MM.1S (cell line): ENCODE data around the gene HVCN1.

Experiments
- DNase-seq: peaks from one replicate; pipeline ENCODE4 v3.0.0-alpha.2; 2015
- H2AFZ ChIP-seq: fragments of 300-600 bp; sonication (generic); 2 replicates; pipeline ENCODE4 v1.6.0; 2016; ENCODE audit warnings: antibody characterized with exemption, low read length
- H3F3A ChIP-seq: fragments of 300-600 bp; sonication (generic); 2 replicates; pipeline ENCODE4 v1.6.1; 2016; ENCODE audit warnings: mild to moderate bottlenecking, antibody characterized with exemption, low read length, moderate library complexity, mixed read lengths; ENCODE audit not compliant: insufficient read depth
- H3K27ac ChIP-seq: fragments of 300-600 bp; sonication (generic); 2 replicates; pipeline ENCODE4 v1.5.1; 2016; ENCODE audit warnings: mild to moderate bottlenecking, low read length
- H3K27me3 ChIP-seq: fragments of 300-600 bp; sonication (generic); replicated peaks from 2 replicates; pipeline ENCODE4 v1.6.0; 2016; ENCODE audit warnings: low read length; ENCODE audit not compliant: insufficient read depth
- H3K36me3 ChIP-seq: fragments of 300-600 bp; sonication (generic); replicated peaks from 2 replicates; pipeline ENCODE4 v1.6.1; 2016; ENCODE audit warnings: mild to moderate bottlenecking, low read length, mixed read lengths; ENCODE audit not compliant: insufficient read depth
- H3K4me1 ChIP-seq: fragments of 300-600 bp; sonication (generic); 2 replicates; pipeline ENCODE4 v1.6.1; 2016; ENCODE audit warnings: low read length, mixed read lengths
- H3K4me2 ChIP-seq: fragments of 300-600 bp; sonication (generic); 2 replicates; pipeline ENCODE4 v1.6.0; 2016; ENCODE audit warnings: low read depth, low read length
- H3K4me3 ChIP-seq: fragments of 300-600 bp; sonication (generic); 2 replicates; pipeline ENCODE4 v1.5.1; 2016; ENCODE audit warnings: low read length, mixed read lengths
- H3K79me2 ChIP-seq: fragments of 300-600 bp; sonication (generic); 2 replicates; pipeline ENCODE4 v1.6.1; 2016; ENCODE audit warnings: mixed run types, low read length, mixed read lengths
- H3K9ac ChIP-seq: fragments of 300-600 bp; sonication (generic); 2 replicates; pipeline ENCODE4 v1.6.1; 2016; ENCODE audit warnings: low read length, mixed read lengths
- H3K9me2 ChIP-seq: fragments of 300-600 bp; sonication (generic); replicated peaks from 2 replicates; pipeline ENCODE4 v1.6.1; 2016; ENCODE audit warnings: mild to moderate bottlenecking, low read length, mixed read lengths; ENCODE audit not compliant: insufficient read depth
- H3K9me3 ChIP-seq: fragments of 300-600 bp; sonication (generic); replicated peaks from 2 replicates; pipeline ENCODE4 v1.6.1; 2016; ENCODE audit warnings: mild to moderate bottlenecking, low read length, mixed read lengths; ENCODE audit not compliant: insufficient read depth
- H4K20me1 ChIP-seq: fragments of 300-600 bp; sonication (generic); 2 replicates; pipeline ENCODE4 v1.6.1; 2016; ENCODE audit warnings: mild to moderate bottlenecking, low read length, moderate library complexity, mixed read lengths; ENCODE audit not compliant: insufficient read depth
- CTCF ChIP-seq: fragments of 300-600 bp; sonication (generic); IDR thresholded peaks from 2 replicates; pipeline ENCODE4 v1.5.1; 2016; ENCODE audit warnings: antibody characterized with exemption, low read length, mixed read lengths
- EZH2 ChIP-seq: fragments of 300-600 bp; sonication (generic); optimal IDR thresholded peaks from 2 replicates; pipeline ENCODE3; 2017; ENCODE audit warnings: low read depth, mild to moderate bottlenecking, antibody characterized with exemption, low read length, mixed read lengths
- EZH2phosphoT487 ChIP-seq: fragments of 300-600 bp; sonication (generic); IDR thresholded peaks from 2 replicates; pipeline ENCODE4 v1.6.1; 2018; ENCODE audit warnings: antibody characterized with exemption, low read length

The HVCN1 gene

GRCh38 chr12:110718222-110718908 is 29.4 kb upstream of the HVCN1 start:
- peaks cover 6% of the 10 kb centered on the region for H3K36me3 ChIP-seq
- H3K4me2 ChIP-seq, result no peak overlapping the region
- H3K27me3 ChIP-seq, result no peaks in the 10 kb centered on the region
- TF ChIP-seq EZH2 (no peak), EZH2phosphoT487 (no peak)
- H3K79me2 ChIP-seq, result peaks cover 10% of the 10 kb centered on the region
- H3K9me2 ChIP-seq, result no peaks in the 10 kb centered on the region
- no peak for DNase-seq
- H3K9ac ChIP-seq, result no peak overlapping the region
- H4K20me1 ChIP-seq, result no peaks in the 10 kb centered on the region
- H3K4me1 ChIP-seq, result no peaks in the 10 kb centered on the region
- H2AFZ ChIP-seq, result no peak overlapping the region
- H3K4me3 ChIP-seq, result no peak overlapping the region
- no peaks in the 10 kb centered on the region for H3K9me3 ChIP-seq
- H3K27ac ChIP-seq, result no peak overlapping the region
- H3F3A ChIP-seq, result no peaks in the 10 kb centered on the region

GRCh38 chr12:110717037-110717436 is 28.1 kb upstream of the HVCN1 start:
- Histone ChIP-seq H3K27ac (no peak overlapping the region), H3K9me2 (no peaks in the 10 kb centered on the region), H3K4me3 (no peak overlapping the region), H3K9ac (no peak overlapping the region), H3K36me3 (peaks cover 6% of the 10 kb centered on the region), H2AFZ (no peak overlapping the region), H3K79me2 (peaks cover 7% of the 10 kb centered on the region), H3K27me3 (no peaks in the 10 kb centered on the region), H4K20me1 (no peaks in the 10 kb centered on the region), H3K9me3 (no peaks in the 10 kb centered on the region), H3K4me1 (no peaks in the 10 kb centered on the region), H3F3A (no peaks in the 10 kb centered on the region), H3K4me2 (no peak overlapping the region)
- no peak for DNase-seq
- TF ChIP-seq EZH2phosphoT487, result no peak

GRCh38 chr12:110708917-110709316 is 20.0 kb upstream of the HVCN1 start:
- Histone ChIP-seq H3K36me3 (no peaks in the 10 kb centered on the region), H2AFZ (no peak overlapping the region), H3K79me2 (no peaks in the 10 kb centered on the region), H3F3A (no peaks in the 10 kb centered on the region), H3K9ac (no peak overlapping the region), H3K9me2 (no peaks in the 10 kb centered on the region), H3K9me3 (no peaks in the 10 kb centered on the region), H3K27ac (no peak overlapping the region), H4K20me1 (no peaks in the 10 kb centered on the region), H3K4me3 (no peak overlapping the region), H3K4me1 (no peaks in the 10 kb centered on the region), H3K27me3 (no peaks in the 10 kb centered on the region), H3K4me2 (no peak overlapping the region)
- no peak for TF ChIP-seq EZH2
- TF ChIP-seq CTCF, result no peak
- TF ChIP-seq EZH2phosphoT487, result no peak
- DNase-seq, result no peak

- Histone ChIP-seq H4K20me1 (no peaks in the 10 kb centered on the region), H3K27ac (no peak overlapping the region), H3F3A (no peaks in the 10 kb centered on the region), H3K36me3 (no peaks in the 10 kb centered on the region), H3K4me1 (no peaks in the 10 kb centered on the region), H2AFZ (no peak overlapping the region), H3K9me3 (no peaks in the 10 kb centered on the region), H3K4me3 (no peak overlapping the region), H3K27me3 (no peaks in the 10 kb centered on the region), H3K9me2 (no peaks in the 10 kb centered on the region), H3K9ac (no peak overlapping the region), H3K79me2 (no peaks in the 10 kb centered on the region), H3K4me2 (no peak overlapping the region)
- TF ChIP-seq EZH2 (no peak), CTCF (no peak), EZH2phosphoT487 (no peak)
- DNase-seq, result no peak
Observed at GRCh38 chr12:110705309-110705708, 16.4 kb upstream of the HVCN1 start.
